ENCODE data around the gene ABCC5. TPM values are rescaled to one million over a fixed set of nuclear protein-coding genes. Genes with fewer than 3 reads are reported as not detected.

ABCC5 gene
- total and polyA plus RNA-seq, 7 donors, result 24.5 to 94.2 (median 59.6) TPM

GRCh38 chr3:184005941-184006507, 11.7 kb downstream of the ABCC5 start:
- H3K9me3 ChIP-seq, result no peaks in the 10 kb centered on the region
- no peak for TF ChIP-seq CTCF (IDR thresholded peaks at IDR 0.05)
- peak overlapping the region; percentile 50 for H3K4me3 ChIP-seq
- H3K27ac ChIP-seq, result peak overlapping the region; percentile 84
- peaks cover 58% of the 10 kb centered on the region for H3K4me1 ChIP-seq
- intact Hi-C loops (cut with DNase I), result no loop called here
- no peaks in the 10 kb centered on the region for H3K27me3 ChIP-seq (ENCODE audit: insufficient read depth in 3 of 3, low read length in 2 of 3)
- peaks cover 3 to 33% of the 10 kb centered on the region in 2 donors for H3K36me3 ChIP-seq (ENCODE audit: insufficient read depth in 1 of 2, low read depth in 1 of 2)
- WGBS, 3 donors, result 14 to 22% (median 15%) methylated on average over 11 of the region's 11 CpGs
- DNase-seq (peak; percentile 68 to 90), ATAC-seq (peak; percentile 73 to 85 (median 80))

- TF ChIP-seq CTCF (IDR thresholded peaks at IDR 0.05), result no peak
- Histone ChIP-seq H3K36me3 (ENCODE audit: insufficient read depth in 1 of 2, low read depth in 1 of 2) (peaks cover 0 to 31% of the 10 kb centered on the region in 2 donors), H3K9me3 (no peaks in the 10 kb centered on the region), H3K4me3 (no peak overlapping the region), H3K4me1 (peaks cover 65% of the 10 kb centered on the region), H3K27ac (peak overlapping the region; percentile 84), H3K27me3 (ENCODE audit: insufficient read depth in 3 of 3, low read length in 2 of 3) (no peaks in the 10 kb centered on the region)
- DNase-seq (no peak), ATAC-seq (peak in 2 of 4 donors; percentile 25 to 28)
- intact Hi-C loops (cut with DNase I), result no loop called here
- WGBS, 3 donors, result 40 to 73% (median 52%) methylated on average over 2 of the region's 2 CpGs
These were observed 13.2 kb downstream of the ABCC5 start for GRCh38 chr3:184004476-184004875.

- Histone ChIP-seq H3K27ac (peak overlapping the region; percentile 84), H3K36me3 (ENCODE audit: insufficient read depth in 1 of 2, low read depth in 1 of 2) (peaks cover 0 to 20% of the 10 kb centered on the region in 2 donors), H3K27me3 (ENCODE audit: insufficient read depth in 3 of 3, low read length in 2 of 3) (no peaks in the 10 kb centered on the region), H3K4me1 (peaks cover 68% of the 10 kb centered on the region), H3K4me3 (peak overlapping the region; percentile 9), H3K9me3 (no peaks in the 10 kb centered on the region)
- TF ChIP-seq CTCF (IDR thresholded peaks at IDR 0.05), result no peak
- DNase-seq (no peak), ATAC-seq (peak in 2 of 4 donors; percentile 43 to 59)
- 72 to 78% (median 76%) methylated on average over 5 of the region's 5 CpGs for WGBS, 3 donors
- intact Hi-C loops (cut with DNase I), result loop anchor here in 1 of 2 donors (2.0 kb wide), 1 partner anchor 17 kb away; no protein-coding TSS in a partner anchor
These were observed 14.3 kb downstream of the ABCC5 start for GRCh38 chr3:184003187-184003967.

- Histone ChIP-seq H3K27me3 (ENCODE audit: insufficient read depth in 3 of 3, low read length in 2 of 3) (no peaks in the 10 kb centered on the region), H3K36me3 (ENCODE audit: insufficient read depth in 1 of 2, low read depth in 1 of 2) (peaks cover 0 to 14% of the 10 kb centered on the region in 2 donors), H3K27ac (peak overlapping the region; percentile 84), H3K4me3 (peak overlapping the region; percentile 9), H3K9me3 (no peaks in the 10 kb centered on the region), H3K4me1 (peaks cover 73% of the 10 kb centered on the region)
- ATAC-seq (peak; percentile 84 to 89 (median 88)), DNase-seq (peak; percentile 61 to 90)
- intact Hi-C loops (cut with DNase I), result loop anchor here in 1 of 2 donors (2.0 kb wide), 1 partner anchor 16 kb away; no protein-coding TSS in a partner anchor
- peak; percentile 40 for TF ChIP-seq CTCF (IDR thresholded peaks at IDR 0.05)
- WGBS, 3 donors, result 31 to 63% (median 43%) methylated on average over 11 of the region's 11 CpGs
These were observed 15.2 kb downstream of the ABCC5 start for GRCh38 chr3:184002469-184002868.
